ENCODE results near the gene DNMT3A. TPM values are rescaled to one million over a fixed set of nuclear protein-coding genes. Genes with fewer than 3 reads are reported as not detected.

The DNMT3A gene
- total and polyA plus RNA-seq, 2 of the 8 experiments (the other 6 are each of a cell fraction or from before 2014, with no cell fraction given), result 33.6 to 178 TPM

GRCh38 chr2:25201794-25202193 is 139.9 kb downstream of the DNMT3A start (continued):
- TF ChIP-seq HDAC6 (IDR thresholded peaks at IDR 0.05; ENCODE audit: low read depth, low read length) (no peak), TBP (IDR thresholded peaks at IDR 0.05; ENCODE audit: low read depth, low read length) (no peak), CBX5 (IDR thresholded peaks at IDR 0.05; ENCODE audit: low read depth, low read length) (no peak), BCL11A (IDR thresholded peaks at IDR 0.05; ENCODE audit: low read depth in 2 of 2, low read length in 2 of 2) (no peak), RNF2 (IDR thresholded peaks at IDR 0.05; ENCODE audit: borderline replicate concordance, low read depth, low read length, missing control alignments, poor library complexity, severe bottlenecking) (no peak)
